GM12874 (cell line): ENCODE data around the gene FSD1L.

Experiments used
- CTCF ChIP-seq: IDR thresholded peaks from 2 replicates; pipeline ENCODE4 v1.5.1; 2011; ENCODE audit warnings: low read depth, mild to moderate bottlenecking, control low read depth, low read length, moderate library complexity; ENCODE audit not compliant: insufficient read depth

Gene FSD1L

GRCh38 chr9:105468875-105469274, 21.0 kb downstream of the FSD1L start:
- TF ChIP-seq CTCF: no peak

- TF ChIP-seq CTCF: no peak
Measured at GRCh38 chr9:105473221-105473620, 25.4 kb downstream of the FSD1L start.

GRCh38 chr9:105475302-105475701, 27.5 kb downstream of the FSD1L start:
- TF ChIP-seq CTCF: peak; percentile 9; the same call in 1 of the 2 replicates

- no peak for TF ChIP-seq CTCF
Measured at GRCh38 chr9:105479846-105480245, 32.0 kb downstream of the FSD1L start.

GRCh38 chr9:105483618-105484017, 35.8 kb downstream of the FSD1L start:
- TF ChIP-seq CTCF: no peak

GRCh38 chr9:105484226-105484625, 36.4 kb downstream of the FSD1L start:
- TF ChIP-seq CTCF: no peak

- no peak for TF ChIP-seq CTCF
Measured at GRCh38 chr9:105485131-105485530, 37.3 kb downstream of the FSD1L start.

GRCh38 chr9:105496826-105497225, 49.0 kb downstream of the FSD1L start:
- no peak for TF ChIP-seq CTCF
